KMS-11 (cell line): Measurements from ENCODE around the gene SCCPDH.

ENCODE experiments used
- H2AFZ ChIP-seq: fragments of 200-600 bp; sonication (generic); 2 replicates; pipeline ENCODE4 v1.6.1; 2016; ENCODE audit warnings: antibody characterized with exemption, mixed run types, low read depth
- H3K27ac ChIP-seq: fragments of 200-600 bp; sonication (generic); 2 replicates; pipeline ENCODE4 v1.6.1; 2016; ENCODE audit warnings: mild to moderate bottlenecking, mixed run types
- H3K27me3 ChIP-seq: fragments of 200-600 bp; sonication (generic); 2 replicates; pipeline ENCODE4 v1.6.1; 2017; ENCODE audit warnings: mild to moderate bottlenecking, low read depth, mixed run types, moderate library complexity; ENCODE audit not compliant: insufficient read depth
- H3K36me3 ChIP-seq: fragments of 200-600 bp; sonication (generic); 2 replicates; pipeline ENCODE4 v1.6.1; 2017; ENCODE audit warnings: mild to moderate bottlenecking, mixed run types; ENCODE audit not compliant: insufficient read depth
- H3K4me1 ChIP-seq: fragments of 200-600 bp; sonication (generic); 2 replicates; pipeline ENCODE4 v1.6.1; 2016; ENCODE audit warnings: mild to moderate bottlenecking, low read depth, mixed run types; ENCODE audit not compliant: poor library complexity, severe bottlenecking
- H3K4me2 ChIP-seq: fragments of 200-600 bp; sonication (generic); 2 replicates; pipeline ENCODE4 v1.7.0; 2016; ENCODE audit warnings: mild to moderate bottlenecking, mixed run types
- H3K4me3 ChIP-seq: fragments of 200-600 bp; sonication (generic); IDR thresholded peaks from 2 replicates; pipeline ENCODE4 v1.6.1; 2017; ENCODE audit warnings: low read depth, low read length, mixed read lengths; ENCODE audit not compliant: insufficient read depth
- H3K79me2 ChIP-seq: fragments of 200-600 bp; sonication (generic); 2 replicates; pipeline ENCODE4 v1.6.1; 2016; ENCODE audit warnings: low read depth, mixed run types; ENCODE audit not compliant: insufficient read depth
- H3K9ac ChIP-seq: fragments of 200-600 bp; sonication (generic); 2 replicates; pipeline ENCODE4 v1.6.1; 2016; ENCODE audit warnings: mild to moderate bottlenecking, mixed run types
- H4K20me1 ChIP-seq: fragments of 200-600 bp; sonication (generic); 2 replicates; pipeline ENCODE4 v1.6.1; 2016; ENCODE audit warnings: mild to moderate bottlenecking, mixed run types; ENCODE audit not compliant: insufficient read depth
- TF ChIP-seq, protein P1 (sequence below): fragments of 200-600 bp; sonication (generic); conservative IDR thresholded peaks from 2 replicates; pipeline ENCODE4 v1.6.1; 2017; ENCODE audit warnings: low read depth, mild to moderate bottlenecking, antibody characterized with exemption, low read length, moderate library complexity, mixed read lengths

SCCPDH gene, protein sequence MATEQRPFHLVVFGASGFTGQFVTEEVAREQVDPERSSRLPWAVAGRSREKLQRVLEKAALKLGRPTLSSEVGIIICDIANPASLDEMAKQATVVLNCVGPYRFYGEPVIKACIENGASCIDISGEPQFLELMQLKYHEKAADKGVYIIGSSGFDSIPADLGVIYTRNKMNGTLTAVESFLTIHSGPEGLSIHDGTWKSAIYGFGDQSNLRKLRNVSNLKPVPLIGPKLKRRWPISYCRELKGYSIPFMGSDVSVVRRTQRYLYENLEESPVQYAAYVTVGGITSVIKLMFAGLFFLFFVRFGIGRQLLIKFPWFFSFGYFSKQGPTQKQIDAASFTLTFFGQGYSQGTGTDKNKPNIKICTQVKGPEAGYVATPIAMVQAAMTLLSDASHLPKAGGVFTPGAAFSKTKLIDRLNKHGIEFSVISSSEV

DNA sequence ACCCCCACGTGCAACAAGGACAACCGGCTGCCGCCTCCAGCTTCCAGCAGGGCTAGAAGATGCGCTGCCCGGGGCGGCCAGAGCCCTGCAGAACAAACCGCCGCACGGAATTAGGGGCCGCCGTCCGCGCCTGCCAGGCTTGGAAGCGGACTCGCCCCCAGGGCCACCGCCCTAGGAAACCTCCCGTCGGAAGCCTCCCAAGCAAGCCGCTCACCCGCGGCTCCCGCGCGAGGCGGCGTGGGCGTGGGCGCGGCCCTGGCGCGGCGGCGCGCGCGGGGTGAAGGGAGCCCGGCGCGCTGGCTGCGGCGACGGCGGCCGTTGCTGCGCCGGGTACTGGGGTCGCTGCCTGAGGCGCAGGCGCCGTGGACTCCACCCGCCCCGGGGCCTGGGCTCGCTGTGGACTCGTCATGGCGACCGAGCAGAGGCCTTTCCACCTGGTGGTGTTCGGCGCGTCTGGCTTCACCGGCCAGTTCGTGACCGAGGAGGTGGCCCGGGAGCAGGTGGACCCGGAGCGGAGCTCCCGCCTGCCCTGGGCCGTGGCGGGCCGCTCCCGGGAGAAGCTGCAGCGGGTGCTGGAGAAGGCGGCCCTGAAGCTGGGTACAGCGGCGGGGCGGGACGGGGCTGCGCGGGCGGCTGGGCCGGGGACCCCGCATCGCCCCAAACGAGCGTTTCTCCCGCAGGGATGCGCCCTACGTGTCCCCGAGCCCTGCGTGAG is at the start of gene SCCPDH:
Gene SCCPDH (plus strand): TSS at position 394 of the 715 bp plus-strand sequence. CDS start 14 bp downstream, at position 408.
- H3K79me2 ChIP-seq, result no peaks in the 10 kb centered on the region

DNA sequence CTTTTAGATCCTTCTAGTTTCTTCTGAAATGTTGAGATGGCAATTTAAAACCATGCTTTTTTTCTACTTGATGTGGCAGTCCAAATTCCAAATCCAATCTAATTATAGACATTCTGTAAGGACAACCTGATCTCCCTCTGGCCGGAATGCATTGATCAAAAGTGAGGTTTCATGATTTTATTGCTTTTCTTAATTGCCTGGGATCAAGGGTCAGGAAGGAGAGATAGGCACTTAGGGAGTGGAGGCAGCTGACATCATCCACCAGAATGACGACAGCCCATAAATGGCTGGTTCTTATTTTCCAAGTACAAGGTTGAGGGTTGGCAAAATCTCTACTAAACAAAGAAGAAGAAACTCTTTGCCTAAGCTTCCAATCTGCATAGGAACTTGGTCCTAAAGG is 46.4 kb upstream of the SCCPDH start:
- Histone ChIP-seq H3K4me3 (no peak overlapping the region), H3K36me3 (no peaks in the 10 kb centered on the region), H2AFZ (no peak overlapping the region), H3K4me1 (no peaks in the 10 kb centered on the region), H3K4me2 (no peak overlapping the region), H3K79me2 (no peaks in the 10 kb centered on the region), H3K9ac (no peak overlapping the region), H4K20me1 (no peaks in the 10 kb centered on the region), H3K27me3 (no peaks in the 10 kb centered on the region), H3K27ac (no peak overlapping the region)
- TF ChIP-seq, protein P1, sequence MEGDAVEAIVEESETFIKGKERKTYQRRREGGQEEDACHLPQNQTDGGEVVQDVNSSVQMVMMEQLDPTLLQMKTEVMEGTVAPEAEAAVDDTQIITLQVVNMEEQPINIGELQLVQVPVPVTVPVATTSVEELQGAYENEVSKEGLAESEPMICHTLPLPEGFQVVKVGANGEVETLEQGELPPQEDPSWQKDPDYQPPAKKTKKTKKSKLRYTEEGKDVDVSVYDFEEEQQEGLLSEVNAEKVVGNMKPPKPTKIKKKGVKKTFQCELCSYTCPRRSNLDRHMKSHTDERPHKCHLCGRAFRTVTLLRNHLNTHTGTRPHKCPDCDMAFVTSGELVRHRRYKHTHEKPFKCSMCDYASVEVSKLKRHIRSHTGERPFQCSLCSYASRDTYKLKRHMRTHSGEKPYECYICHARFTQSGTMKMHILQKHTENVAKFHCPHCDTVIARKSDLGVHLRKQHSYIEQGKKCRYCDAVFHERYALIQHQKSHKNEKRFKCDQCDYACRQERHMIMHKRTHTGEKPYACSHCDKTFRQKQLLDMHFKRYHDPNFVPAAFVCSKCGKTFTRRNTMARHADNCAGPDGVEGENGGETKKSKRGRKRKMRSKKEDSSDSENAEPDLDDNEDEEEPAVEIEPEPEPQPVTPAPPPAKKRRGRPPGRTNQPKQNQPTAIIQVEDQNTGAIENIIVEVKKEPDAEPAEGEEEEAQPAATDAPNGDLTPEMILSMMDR, result no peak

More for the DNA sequence above, at the start of gene SCCPDH:
- Histone ChIP-seq H3K36me3 (no peaks in the 10 kb centered on the region), H3K4me3 (no peak within 1 kb of the TSS), H3K9ac (no peak within 1 kb of the TSS; the same call in 1 of the 2 replicates), H3K4me2 (peak within 1 kb of the TSS; percentile 59; the same call in 1 of the 2 replicates), H3K27ac (no peak within 1 kb of the TSS), H3K4me1 (no peaks in the 10 kb centered on the region), H3K27me3 (no peaks in the 10 kb centered on the region), H4K20me1 (no peaks in the 10 kb centered on the region), H2AFZ (peak within 1 kb of the TSS; percentile 67; the same call in 1 of the 2 replicates)
- TF ChIP-seq, protein P1, result no peak

DNA sequence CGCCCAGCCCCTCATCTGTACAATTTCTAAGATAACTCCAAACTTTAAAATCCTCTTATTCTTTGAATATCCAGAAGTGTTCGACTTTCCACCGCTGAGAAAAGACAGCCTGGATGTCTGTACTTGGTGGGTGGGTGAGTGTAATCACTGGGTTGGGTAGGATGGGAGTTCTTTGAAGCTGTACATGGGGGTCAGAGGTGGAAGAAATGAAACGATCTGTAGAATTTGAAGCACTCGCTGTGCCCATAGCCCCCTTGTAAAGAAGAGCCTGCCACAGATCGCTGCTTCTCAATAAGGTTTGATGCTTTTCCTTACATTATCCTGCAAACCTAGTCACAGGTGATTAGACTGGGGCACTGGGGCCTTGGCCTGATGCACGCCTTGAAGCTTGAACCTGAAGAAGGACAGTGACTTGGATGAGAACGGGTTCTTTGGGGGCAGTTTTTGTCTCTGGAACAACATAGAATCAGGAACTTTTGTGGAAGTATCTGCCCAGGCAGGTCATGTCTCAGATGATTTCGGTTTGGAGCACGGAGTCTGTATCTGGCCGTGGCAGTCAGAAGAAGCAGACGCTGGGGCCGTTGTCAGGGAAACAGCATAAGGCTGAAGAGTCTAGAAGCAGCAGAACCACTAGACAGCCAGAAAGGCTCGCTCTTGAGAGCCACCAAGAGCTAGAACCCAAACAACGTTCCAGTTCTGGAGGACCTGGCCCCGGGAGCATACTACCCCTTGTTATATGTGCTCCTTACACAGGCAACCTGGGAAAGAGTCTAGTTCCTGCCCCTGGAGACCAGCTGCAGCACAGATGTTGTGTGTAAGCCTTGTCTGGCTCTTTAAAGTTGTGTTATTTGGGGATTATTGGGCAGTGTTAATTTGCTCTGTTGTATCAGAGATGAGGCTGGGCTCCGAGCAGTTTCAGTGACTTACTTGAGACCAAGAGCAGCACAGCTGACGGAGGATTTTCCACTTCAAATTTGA is 45.1 kb upstream of the SCCPDH start:
- no peak overlapping the region for H3K4me2 ChIP-seq
- H3K36me3 ChIP-seq, result no peaks in the 10 kb centered on the region
- no peak overlapping the region for H3K9ac ChIP-seq
- H3K4me1 ChIP-seq, result no peaks in the 10 kb centered on the region
- H3K79me2 ChIP-seq, result no peaks in the 10 kb centered on the region
- H3K27ac ChIP-seq, result no peak overlapping the region
- TF ChIP-seq, protein P1, result no peak
- H3K4me3 ChIP-seq, result no peak overlapping the region
- H3K27me3 ChIP-seq, result no peaks in the 10 kb centered on the region
- H2AFZ ChIP-seq, result no peak overlapping the region
- no peaks in the 10 kb centered on the region for H4K20me1 ChIP-seq

DNA sequence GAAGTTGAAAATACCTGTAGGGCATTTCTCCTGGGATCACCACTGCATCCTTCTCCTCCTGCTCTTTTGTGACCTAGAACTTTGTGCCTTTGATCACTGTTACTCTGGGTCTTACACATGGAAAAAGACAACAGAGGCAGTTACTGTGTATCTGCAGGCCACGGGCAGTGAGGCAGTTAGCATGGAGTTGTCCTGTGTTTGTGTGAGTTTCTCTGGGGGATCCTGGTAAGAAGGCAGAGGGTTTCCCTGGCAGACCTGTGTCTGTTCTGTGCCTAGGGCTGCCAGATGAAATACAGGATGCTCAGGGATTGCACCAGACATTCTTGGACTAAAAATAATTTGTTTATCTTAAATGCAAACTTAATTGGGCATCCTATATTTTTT is 44.4 kb upstream of the SCCPDH start:
- no peaks in the 10 kb centered on the region for H3K79me2 ChIP-seq
- H3K36me3 ChIP-seq, result no peaks in the 10 kb centered on the region
- no peak overlapping the region for H2AFZ ChIP-seq
- H3K4me3 ChIP-seq, result no peak overlapping the region
- H3K4me1 ChIP-seq, result no peaks in the 10 kb centered on the region
- H3K9ac ChIP-seq, result no peak overlapping the region
- no peaks in the 10 kb centered on the region for H3K27me3 ChIP-seq
- no peak overlapping the region for H3K4me2 ChIP-seq
- no peaks in the 10 kb centered on the region for H4K20me1 ChIP-seq
- H3K27ac ChIP-seq, result no peak overlapping the region
- TF ChIP-seq, protein P1, result no peak
